ENCODE results near the gene IVNS1ABP.
"Not testable (repeated sequence)": the region's sequence is repeated elsewhere in the genome, so short reads cannot be mapped to it uniquely, and the experiment has no call there.

IVNS1ABP gene

DNA sequence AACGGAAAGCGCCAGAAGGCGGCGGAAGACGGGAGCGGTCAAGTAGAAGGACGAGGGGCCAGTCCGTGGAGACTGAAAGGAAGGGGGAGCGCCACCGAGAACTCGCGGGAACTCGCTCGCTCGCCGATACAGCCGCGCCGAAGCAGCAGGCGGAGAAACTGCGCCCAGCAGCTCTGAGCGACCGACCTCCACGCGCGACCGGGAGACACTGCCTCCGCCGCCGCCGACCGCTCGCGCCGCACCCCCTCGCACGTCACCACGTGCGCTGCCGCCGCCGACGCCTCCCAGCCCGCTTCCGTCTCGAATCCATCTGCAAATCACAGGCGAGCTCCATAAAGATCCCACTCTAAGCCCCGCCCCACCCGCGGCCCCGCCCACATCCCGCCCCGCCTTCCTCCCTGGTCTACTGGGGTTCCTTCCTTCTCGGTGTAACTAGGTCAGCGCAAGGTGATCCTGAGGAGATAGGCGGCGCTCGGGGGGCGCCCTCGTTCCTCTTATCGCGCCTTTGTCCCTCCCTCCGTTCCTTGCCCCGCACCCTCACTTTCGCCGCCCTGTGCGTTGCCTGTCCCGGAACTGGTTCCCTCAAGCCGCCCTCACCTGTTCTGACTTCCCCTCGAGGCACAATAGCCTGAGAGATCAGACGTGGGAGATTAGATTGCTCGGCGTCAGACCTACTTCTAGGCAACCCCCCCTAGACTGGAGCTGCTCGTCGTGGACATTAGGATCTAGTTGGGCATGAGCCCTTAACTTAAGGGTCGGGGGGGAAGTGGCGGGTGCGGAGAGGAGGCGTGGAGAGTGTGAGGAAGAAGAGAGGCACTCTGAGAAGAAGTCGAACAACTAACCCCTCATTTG lies at the start of gene IVNS1ABP:
IVNS1ABP (minus strand) TSS at position 210 of the 852 bp plus-strand sequence. CDS start 7,750 bp downstream, outside the sequence.
- in situ Hi-C loops (cut with MboI; ENCODE audit: low sequenced_read_pairs) = no loop called here

DNA sequence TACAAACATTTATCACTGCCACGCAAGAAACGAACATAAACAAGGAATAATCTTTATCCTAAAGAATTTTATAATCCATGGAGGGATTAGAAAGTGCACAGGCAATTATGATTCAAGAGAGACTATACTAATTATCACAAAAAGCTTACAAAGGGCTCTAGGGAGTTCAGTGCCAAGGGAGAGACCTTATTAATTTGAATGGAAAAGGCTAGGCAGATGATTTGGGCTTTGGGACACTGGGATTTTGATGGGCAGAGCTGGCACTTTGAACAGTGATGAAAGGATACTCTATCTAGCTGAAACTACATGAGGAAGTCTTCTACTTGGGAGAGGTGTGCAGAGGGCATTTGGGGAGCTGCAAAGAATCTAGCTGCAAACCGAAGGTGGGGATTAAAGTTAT lies 48.9 kb upstream of the IVNS1ABP start:
- in situ Hi-C loops (cut with MboI; ENCODE audit: low sequenced_read_pairs) = no loop called here

DNA sequence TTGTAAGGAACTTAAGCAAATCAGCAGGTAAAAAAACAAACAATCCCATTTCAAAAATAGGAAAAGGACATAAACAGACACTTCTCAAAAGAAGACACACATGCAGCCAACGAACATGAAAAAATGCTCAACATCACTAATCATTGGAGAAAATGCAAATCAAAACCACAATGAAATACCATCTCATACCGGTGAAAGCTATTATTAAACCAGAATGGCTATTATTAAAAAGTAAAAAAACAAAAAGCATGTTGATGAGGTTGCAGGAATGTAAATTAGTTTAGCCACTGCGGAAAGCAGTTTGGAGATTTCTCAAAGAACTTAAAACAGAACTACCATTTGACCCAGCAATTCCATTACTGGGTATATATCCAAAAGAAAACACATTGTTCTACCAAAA lies 47.5 kb upstream of the IVNS1ABP start:
- in situ Hi-C loops (cut with MboI; ENCODE audit: low sequenced_read_pairs) = not testable (repeated sequence)

DNA sequence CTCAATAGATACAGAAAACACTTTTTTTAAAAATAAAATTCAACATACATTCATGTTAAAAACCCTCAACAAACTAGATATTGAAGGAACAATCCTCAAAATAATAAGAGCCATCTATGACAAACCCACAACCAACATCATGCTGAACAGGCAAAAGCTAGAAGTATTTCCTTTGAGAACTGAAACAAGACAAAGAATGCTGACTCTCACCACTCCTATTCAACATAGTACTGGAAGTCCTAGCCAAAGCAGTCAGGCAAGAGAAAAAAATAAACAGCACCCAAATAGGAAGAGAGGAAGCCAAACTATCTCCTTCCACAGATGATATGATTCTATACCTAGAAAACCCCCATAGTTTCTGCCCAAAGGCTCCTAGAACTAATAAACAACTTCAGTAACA lies 46.2 kb upstream of the IVNS1ABP start:
- in situ Hi-C loops (cut with MboI; ENCODE audit: low sequenced_read_pairs) = no loop called here

DNA sequence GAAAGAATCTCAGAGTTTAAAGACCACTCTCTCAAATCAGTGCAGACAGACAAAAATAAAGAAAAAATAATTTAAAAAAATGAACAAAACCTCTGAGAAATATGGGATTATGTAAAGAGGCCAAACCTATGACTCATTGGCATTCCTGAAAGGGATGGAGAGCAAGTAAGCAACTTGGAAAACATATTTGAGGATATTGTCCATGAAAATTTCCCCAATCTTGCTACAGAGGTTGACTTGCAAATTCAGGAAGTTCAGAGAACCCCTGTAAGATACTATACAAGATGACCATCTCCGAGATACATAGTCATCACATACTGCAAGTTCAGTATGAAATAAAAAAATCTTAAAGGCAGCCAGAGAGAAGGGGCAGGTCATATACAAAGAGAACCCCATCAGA lies 43.7 kb upstream of the IVNS1ABP start:
- in situ Hi-C loops (cut with MboI; ENCODE audit: low sequenced_read_pairs) = no loop called here

DNA sequence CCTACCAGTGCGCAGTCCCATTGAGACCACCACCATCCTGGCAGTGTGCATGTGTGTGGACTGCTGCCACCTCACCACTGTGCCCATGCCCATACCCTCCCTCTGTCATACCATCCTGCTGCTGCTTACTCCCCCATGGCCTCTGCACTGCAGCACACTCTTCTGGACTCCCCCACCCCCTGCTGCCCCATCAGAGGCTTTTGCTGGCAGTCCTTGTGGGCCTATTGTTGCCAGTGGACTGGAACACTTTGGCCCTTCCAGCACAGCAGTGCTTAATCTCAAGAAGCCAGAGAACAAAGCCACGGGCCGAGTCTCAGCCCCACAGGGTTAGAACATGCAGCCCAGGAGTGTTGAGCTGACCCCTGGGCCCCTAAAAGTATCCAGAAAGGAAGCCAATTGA lies 41.9 kb upstream of the IVNS1ABP start:
- in situ Hi-C loops (cut with MboI; ENCODE audit: low sequenced_read_pairs) = no loop called here

DNA sequence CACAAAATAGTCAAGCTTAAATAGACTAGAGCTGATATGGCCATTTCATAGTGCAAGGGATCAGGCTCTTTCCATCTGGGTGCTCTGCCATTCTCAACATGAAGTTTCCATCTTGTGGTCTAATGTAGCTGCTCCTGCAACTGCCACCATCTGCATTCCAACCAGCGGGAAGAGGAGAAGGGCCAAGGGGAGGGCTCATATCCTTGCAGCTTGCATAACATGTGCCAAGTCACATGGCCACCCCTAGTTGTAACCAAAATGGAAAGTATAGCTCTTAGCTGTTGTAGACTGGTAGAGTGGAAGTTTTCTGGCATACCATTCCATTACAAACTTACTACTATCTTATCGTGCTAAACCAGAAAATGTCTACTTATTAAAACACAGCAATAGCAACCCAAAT lies 38.9 kb upstream of the IVNS1ABP start:
- in situ Hi-C loops (cut with MboI; ENCODE audit: low sequenced_read_pairs) = no loop called here

DNA sequence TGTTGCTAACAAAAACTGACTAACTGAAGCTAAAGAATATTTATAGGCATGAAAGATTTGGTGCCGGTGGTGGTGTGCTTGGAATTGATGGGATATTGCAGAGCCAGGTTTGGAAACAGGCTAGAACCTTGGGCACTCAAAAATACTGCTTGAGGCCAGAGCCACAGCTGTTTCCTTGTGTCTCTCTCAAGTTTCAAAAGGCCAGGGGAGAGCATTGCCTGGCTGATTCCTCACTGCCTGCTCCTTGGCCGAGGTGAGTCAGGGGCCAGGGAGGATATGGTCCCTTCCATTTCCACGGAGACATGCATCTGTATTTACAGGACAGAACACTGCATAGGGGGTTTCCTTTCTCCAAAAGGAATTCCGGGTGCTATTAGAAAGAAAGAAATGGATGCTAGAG lies 36.1 kb upstream of the IVNS1ABP start:
- in situ Hi-C loops (cut with MboI; ENCODE audit: low sequenced_read_pairs) = no loop called here

DNA sequence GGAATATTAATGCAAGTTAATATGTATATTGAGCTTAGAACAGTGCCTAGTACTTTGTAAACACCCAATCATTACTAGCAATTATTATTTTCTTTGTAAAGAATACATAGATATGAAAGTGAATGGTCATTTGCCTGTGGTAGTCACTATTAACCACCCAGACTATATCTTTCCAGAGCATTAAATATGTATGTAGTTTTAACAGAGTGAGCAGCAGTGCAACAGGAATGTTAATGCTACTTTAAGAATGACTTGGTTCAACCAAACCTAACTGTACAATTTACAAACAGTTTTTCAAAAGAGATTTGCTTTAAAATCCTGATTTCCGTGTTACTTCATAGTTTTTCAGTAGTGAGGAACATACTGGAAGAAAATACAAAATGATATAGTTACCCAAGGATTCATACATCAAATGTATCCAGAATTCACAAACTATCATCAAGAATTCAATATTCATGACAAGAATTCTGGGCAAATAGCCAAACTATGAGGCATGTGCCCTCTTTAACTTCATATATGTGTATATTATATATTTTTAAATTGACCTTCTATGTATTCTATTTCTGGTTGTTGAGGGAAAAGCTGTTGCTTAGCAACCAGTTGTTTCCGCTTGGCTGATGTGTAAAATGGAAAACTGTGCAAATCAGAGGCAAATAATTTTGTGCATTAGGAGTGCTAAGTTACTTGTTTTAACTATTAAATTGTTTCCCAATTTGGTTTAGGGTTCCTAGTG lies 34.9 kb upstream of the IVNS1ABP start:
- in situ Hi-C loops (cut with MboI; ENCODE audit: low sequenced_read_pairs) = no loop called here

DNA sequence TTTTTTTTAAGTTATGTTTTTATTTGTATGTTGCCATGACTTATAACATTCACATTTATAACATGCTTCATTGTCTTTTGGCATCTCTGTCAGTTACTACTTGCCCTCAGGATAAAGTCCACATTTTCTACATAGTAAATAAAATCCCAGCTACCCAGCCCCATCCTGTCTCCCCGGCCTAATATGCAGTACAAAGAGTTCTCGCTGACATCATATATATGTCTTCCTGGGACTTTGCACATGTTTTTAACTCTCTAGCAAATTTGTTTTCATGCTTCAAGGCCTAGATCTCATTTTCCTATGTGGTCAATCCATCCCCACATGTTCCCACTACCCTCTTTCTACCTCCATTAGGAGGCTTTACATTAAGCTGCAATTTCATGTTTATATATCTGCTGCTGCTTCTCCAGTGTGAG lies 33.0 kb upstream of the IVNS1ABP start:
- in situ Hi-C loops (cut with MboI; ENCODE audit: low sequenced_read_pairs) = no loop called here

DNA sequence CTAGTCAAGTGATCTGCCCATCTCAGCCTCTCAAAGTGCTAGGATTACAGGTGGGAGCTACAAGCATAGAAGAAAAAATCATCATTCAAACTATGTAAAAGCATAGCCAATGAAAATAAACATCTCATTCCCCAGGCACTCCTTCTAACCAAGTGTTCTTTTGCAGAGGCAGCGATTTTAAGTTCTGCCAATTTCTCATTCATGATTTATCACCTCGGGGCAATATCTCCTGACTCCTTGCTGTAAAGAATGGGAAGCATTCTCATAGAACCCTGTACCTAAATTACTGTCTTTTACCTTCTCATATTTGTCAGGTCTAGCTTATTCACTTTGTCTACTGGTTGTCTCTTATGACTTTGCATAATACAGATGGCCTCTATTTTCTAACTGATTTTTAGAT lies 32.5 kb upstream of the IVNS1ABP start:
- in situ Hi-C loops (cut with MboI; ENCODE audit: low sequenced_read_pairs) = no loop called here

DNA sequence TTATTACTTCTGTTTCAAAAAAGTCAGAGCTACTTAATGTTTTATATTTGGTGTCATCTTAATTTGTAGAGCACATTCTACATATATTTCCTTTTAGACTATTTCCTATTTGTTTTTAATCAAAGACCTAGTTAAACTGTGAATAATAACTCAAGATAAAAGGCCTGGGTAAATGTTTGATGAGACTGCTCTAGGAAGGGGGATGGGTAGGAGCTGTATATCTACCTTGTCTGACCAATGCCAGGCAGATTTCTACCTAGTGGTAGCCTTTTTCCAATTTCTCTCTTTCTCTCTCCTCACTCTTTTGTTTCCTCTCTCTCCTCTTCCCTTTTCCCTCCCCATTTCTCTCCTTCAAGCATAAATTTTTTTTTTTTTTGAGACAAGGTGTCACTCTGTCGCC lies 31.9 kb upstream of the IVNS1ABP start:
- in situ Hi-C loops (cut with MboI; ENCODE audit: low sequenced_read_pairs) = no loop called here

DNA sequence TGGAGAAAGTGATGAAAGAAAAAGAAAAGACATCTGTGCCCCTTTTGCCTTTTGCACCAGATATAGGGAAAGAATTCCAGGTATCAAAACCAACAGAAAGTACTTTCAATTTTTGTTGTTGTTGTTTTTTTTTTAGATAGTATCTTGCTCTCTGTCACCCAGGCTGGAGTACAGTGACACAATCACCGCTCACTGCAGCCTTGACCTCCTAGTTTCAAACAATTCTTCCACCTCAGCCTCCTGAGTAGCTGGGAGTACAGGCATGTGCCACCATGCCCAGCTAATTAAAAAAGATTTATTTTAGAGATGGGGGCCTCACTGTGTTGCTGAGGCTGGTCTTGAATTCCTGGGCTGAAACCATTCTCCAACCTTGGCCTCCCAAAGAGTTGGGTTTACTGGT lies 31.3 kb upstream of the IVNS1ABP start:
- in situ Hi-C loops (cut with MboI; ENCODE audit: low sequenced_read_pairs) = no loop called here

DNA sequence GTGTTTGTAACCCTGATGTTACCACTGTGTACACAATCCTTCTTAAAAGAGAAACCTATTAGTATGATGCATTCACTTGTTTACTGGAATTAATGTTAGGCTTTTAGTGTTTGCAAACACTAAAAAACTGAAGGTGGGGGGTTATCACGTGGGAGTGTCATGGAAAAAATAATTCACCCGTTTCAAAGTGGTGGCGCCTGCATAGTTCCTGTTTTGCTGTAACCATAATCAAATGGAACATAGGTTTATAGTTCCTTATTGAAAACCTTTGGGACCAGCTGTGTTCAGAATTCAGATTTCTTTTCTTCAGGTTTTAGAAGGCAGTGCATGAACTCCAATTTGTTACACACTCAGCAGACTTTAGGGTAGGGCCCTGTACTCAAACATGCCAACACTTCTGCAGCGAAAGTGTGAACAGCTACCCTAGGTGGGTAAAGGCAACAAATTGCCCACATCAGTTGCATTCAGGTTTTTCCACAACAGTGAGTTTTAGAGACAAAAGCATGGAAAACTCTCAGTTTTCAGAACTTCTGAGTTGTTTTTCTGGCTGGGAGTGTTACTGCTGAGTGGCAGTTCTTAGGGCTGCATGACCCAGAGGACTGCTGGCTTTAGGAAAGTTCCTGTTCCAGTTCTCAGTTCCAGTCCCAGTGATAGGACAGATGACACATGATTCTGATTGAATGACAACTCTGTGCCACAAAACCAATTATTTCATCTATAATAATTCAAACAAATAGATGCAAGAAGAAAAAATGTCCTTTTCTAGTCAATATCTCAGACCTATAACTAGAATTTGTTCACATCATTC lies 29.1 kb upstream of the IVNS1ABP start:
- in situ Hi-C loops (cut with MboI; ENCODE audit: low sequenced_read_pairs) = no loop called here

DNA sequence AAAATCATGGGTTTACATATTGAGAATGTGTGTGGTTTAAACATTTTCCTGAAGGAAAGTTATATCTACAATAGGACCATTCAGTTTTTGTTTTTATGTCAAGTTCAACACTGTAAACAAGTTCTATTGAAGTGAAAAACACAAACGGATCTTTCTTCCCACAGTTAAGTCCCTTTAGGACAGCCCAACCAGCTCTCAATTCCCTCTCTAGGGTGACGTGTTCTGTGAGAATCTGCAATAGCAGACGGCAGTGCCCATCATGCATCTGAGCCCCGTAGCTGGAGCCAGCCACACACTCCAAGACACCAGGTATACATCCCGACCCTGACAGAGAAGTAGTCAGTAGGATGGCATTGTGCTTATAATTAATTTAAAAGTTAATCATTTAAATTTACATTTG lies 26.3 kb upstream of the IVNS1ABP start:
- in situ Hi-C loops (cut with MboI; ENCODE audit: low sequenced_read_pairs) = no loop called here

DNA sequence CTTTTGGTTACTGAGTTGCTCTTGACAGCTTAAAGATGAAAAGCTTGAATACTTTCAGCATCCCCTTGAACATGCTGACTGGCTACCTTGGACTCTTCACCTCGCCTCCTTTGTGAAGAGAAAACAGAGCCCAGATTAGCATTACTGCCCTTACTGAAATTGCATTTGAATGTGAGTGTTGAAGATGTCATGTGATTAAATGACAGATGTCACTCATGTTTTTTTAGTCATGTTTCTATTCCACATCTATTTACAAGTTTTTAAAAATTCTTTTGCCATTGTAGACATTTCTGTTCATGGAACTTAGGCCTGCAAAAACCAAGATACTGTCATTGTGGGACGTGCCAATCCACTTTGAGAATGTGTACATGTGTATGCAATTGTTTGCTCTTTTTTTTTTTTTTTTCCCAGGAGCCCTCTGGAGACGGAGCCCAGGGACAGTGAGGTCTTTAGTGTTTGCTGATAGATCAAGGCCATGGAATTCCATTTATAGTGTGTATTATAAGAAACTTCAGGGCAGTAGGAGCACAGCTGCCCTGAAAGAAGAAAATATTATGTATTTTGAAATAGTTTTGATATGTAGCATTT lies 25.7 kb upstream of the IVNS1ABP start:
- in situ Hi-C loops (cut with MboI; ENCODE audit: low sequenced_read_pairs) = no loop called here

DNA sequence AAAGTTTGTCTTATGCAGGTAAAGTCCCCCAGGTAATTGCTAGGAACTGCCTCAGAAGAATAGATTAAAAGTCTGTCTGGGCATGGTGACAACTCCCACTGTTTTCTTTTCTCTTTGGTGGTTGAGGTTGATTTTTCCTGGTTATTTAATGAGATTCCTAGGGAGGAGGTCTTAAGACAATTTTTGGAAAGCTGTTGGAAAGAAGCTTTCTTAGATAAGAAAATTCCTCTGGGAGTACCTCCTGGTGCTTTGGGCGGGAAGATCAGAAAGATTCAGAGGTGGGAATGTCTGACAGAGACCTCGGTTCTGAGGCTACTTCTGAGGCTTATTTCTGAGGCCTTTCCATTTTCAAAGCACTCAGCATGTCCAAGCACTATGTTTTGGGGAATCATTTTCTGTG lies 25.0 kb upstream of the IVNS1ABP start:
- in situ Hi-C loops (cut with MboI; ENCODE audit: low sequenced_read_pairs) = no loop called here

DNA sequence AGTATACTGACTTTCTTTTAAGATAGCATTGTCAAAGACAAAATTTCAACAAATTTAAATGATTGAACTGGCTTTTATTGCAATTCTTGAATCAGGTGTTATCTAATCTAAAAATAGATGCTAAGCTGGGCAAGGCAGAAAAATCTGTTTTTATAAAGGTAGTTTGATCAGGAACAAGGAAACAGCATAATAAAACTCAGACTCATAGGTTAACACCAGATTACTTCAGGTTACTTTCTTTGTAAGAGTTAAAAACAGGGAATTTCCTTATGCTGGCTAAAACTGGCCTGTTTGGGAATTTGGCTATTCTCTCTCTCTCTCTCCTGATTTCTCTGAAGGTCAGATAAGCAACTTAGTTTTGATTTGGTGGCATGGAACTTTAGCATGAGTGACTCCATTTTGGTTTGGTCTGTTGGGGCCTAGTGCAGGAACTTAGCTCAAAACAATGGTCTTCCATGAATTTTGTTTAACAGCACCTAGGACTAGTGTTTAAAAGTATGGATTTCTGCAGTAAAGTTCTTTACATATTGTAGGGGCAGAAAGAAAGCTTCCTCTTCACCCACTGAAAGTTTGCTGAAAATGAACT lies 24.2 kb upstream of the IVNS1ABP start:
- in situ Hi-C loops (cut with MboI; ENCODE audit: low sequenced_read_pairs) = no loop called here

DNA sequence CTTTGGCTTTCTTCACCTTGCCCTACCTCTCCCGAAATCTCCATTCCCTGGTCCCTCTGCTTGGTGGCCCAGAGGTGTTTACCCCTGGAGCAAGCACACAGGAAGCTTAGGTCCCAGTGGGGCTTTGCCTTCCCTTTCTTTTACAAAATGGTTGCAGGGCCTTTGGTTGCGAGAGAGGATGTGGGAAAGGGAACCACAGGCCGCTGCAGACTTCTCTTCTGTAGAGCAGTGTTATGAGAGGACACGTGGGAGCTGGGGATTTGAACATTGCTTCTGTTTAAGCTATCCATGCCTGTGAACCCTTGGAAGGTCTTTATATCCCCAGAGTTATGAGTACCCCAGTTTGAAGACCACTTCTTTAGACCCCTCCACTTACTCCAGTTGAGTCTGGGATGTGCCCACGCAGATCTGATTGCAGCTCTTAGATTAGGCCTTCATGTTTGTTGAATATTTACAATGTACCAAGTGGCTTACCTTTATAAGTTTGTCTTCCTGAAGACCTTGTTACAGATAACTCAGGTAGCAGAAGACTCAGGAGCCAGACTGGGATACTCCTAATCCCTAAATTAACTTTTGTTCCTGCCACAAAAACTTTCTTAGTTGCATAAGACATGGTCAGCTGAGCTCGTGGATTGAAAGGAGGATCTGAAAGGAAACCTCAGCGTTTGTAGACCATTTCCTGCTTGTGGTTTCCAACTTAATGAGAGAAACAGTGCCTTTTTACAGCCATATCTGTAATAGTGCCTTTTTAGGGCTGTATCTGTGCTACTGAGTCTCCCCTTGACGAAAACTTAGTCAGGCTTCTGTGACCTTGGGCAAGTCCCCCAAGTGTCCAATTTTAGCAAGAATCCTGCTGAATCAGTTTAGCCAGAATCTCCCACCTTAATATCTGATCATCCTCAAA lies 21.9 kb upstream of the IVNS1ABP start:
- in situ Hi-C loops (cut with MboI; ENCODE audit: low sequenced_read_pairs) = no loop called here

DNA sequence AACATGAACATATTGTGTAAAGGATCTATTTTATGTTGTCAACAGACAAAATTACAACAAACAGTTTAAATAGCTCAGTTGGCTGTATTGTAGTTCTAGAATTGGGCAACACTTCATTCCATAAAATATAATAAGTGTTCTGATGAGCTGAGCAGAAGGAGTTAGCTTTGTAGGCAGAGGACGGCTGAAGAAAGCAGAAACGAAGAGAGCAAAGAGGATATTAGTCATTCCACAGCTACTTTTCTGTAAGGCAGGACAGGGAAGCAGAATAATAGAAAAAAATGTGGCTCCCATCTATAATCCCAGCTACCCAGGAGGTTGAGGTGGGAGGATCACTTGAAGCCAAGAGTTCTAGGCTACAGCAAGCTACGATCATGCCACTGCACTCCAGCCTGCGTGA lies 20.2 kb upstream of the IVNS1ABP start:
- in situ Hi-C loops (cut with MboI; ENCODE audit: low sequenced_read_pairs) = no loop called here

Measured in HL-60/S4 treated with retinoic acid at 250 ng/mL for 4 days and 3 days (cell line).